Transverse colon (tissue), 4 donors: ENCODE data around the gene GABRD.

Source experiments
- POLR2AphosphoS5 ChIP-seq, 3 donors: sonication (generic); formaldehyde crosslinking; IDR thresholded peaks; one replicate each; pipeline ENCODE4 v1.6.1; 2016; ENCODE audit warnings: antibody characterized with exemption in 3 of 3
- TF ChIP-seq, protein P1 (sequence below), 5 experiments: fragments of 200-600 bp in 3 of 5; fragments of 450-650 bp in 2 of 5; sonication (generic) in 3 of 5; IDR thresholded peaks; 1 replicate in 2 of 5; 2 replicates in 3 of 5; pipeline ENCODE4 v1.5.1; 2016 to 2017; ENCODE audit warnings: antibody characterized with exemption in 5 of 5, inconsistent platforms in 3 of 5, mild to moderate bottlenecking in 2 of 5, moderate library complexity in 1 of 5

DNA sequence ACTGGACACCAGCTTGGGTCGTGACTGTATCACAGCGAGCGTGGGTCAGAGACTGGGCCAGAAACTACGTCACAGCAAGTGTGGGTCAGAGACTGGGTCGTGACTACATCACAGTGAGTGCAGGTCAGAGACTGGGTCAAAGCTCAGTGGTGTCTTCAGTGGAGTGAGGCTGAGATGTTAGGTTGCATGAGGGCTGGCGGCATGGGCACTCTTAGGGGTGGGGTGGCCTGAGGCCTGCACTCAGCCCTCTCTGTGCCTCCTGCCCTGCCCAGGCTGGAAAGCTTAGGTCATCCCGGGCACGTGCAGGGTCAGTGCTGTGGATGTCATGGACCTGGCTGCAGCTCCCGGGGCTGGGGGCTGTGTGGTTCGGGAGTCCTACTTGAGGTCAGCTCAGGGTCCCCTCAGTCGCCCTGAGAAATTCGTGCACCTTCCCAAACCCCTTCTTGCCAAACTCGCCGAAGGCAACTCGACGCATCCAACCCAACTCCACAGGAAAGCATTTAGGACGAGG, 34.5 kb upstream of the GABRD start:
- no peak for TF ChIP-seq POLR2AphosphoS5 (IDR thresholded peaks at IDR 0.05)
- TF ChIP-seq, protein P1, sequence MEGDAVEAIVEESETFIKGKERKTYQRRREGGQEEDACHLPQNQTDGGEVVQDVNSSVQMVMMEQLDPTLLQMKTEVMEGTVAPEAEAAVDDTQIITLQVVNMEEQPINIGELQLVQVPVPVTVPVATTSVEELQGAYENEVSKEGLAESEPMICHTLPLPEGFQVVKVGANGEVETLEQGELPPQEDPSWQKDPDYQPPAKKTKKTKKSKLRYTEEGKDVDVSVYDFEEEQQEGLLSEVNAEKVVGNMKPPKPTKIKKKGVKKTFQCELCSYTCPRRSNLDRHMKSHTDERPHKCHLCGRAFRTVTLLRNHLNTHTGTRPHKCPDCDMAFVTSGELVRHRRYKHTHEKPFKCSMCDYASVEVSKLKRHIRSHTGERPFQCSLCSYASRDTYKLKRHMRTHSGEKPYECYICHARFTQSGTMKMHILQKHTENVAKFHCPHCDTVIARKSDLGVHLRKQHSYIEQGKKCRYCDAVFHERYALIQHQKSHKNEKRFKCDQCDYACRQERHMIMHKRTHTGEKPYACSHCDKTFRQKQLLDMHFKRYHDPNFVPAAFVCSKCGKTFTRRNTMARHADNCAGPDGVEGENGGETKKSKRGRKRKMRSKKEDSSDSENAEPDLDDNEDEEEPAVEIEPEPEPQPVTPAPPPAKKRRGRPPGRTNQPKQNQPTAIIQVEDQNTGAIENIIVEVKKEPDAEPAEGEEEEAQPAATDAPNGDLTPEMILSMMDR (IDR thresholded peaks at IDR 0.05): no peak
